GM12878 (cell line): Measurements from ENCODE around the gene NTM. TPM values are rescaled to one million over a fixed set of nuclear protein-coding genes. Genes with fewer than 3 reads are reported as not detected.

Source experiments
- ATAC-seq: fragments of 200-7000 bp; cut with Tn5 transposase; 3 replicates; pipeline ENCODE4 v1.9.1; 2020; ENCODE audit warnings: mild to moderate bottlenecking, moderate library complexity
- BruUV-seq: library from RNA; stranded (reverse); fragments of 400-500 nt; replicated peaks from 2 replicates; lab custom pipeline; 2021; lab: Mats Ljungman, UMichigan
- CTCF ChIA-PET: fragments of 300-600 bp; sonication (Branson Sonifier 250); formaldehyde crosslinking; extraction: SDS; loops from one replicate; lab custom pipeline; 2021; ENCODE audit warnings: inconsistent platforms; lab: Yijun Ruan, JAX
- POLR2A ChIA-PET: fragments of 350-600 bp; formaldehyde crosslinking; extraction: SDS; loops from one replicate; lab custom pipeline; 2021; ENCODE audit warnings: inconsistent platforms; lab: Charles Lee
- RAD21 ChIA-PET: fragments of 300-600 bp; sonication (Branson Sonifier 250); formaldehyde crosslinking; loops from one replicate; lab custom pipeline; 2023; ENCODE audit warnings: antibody characterized with exemption; ENCODE audit not compliant: unreplicated experiment; lab: Charles Lee
- SMC1A ChIA-PET: fragments of 300-600 bp; sonication (Branson Sonifier 250); formaldehyde crosslinking; loops from one replicate; lab custom pipeline; 2023; ENCODE audit not compliant: unreplicated experiment, uncharacterized antibody; lab: Charles Lee
- DNase-seq: peaks from one replicate; pipeline ENCODE4 v3.0.0-alpha.2; 2011; ENCODE audit warnings: low read depth, low spot score
- FAIRE-seq: peaks from 3 replicates; lab custom pipeline; 2011; peaks lifted over from hg19 to GRCh38; lab: Jason Lieb, UNC
- H2AFZ ChIP-seq: 2 replicates; pipeline ENCODE4 v1.6.0; 2011; ENCODE audit warnings: low read depth, low read length, control low read depth; ENCODE audit not compliant: control insufficient read depth
- H3K27ac ChIP-seq: 2 replicates; pipeline ENCODE4 v1.5.1; 2011; ENCODE audit warnings: control low read depth; ENCODE audit not compliant: control insufficient read depth, insufficient read depth
- H3K27me3 ChIP-seq, 2 experiments: replicated peaks in 1 of 2; 2 replicates each; pipeline versions ENCODE4 v1.6.0 to v1.6.1; 2011; ENCODE audit warnings: low read length in 1 of 2; ENCODE audit not compliant: control insufficient read depth in 2 of 2, insufficient read depth in 2 of 2
- H3K36me3 ChIP-seq, 2 experiments: 2 replicates each; pipeline ENCODE4 v1.5.1; 2011; ENCODE audit warnings: low read length in 1 of 2; ENCODE audit not compliant: control insufficient read depth in 2 of 2, insufficient read depth in 2 of 2
- H3K4me1 ChIP-seq: 2 replicates; pipeline ENCODE4 v1.6.1; 2011; ENCODE audit warnings: mild to moderate bottlenecking, low read length, moderate library complexity, mixed read lengths; ENCODE audit not compliant: control insufficient read depth, insufficient read depth
- H3K4me2 ChIP-seq: 2 replicates; pipeline ENCODE4 v1.6.0; 2011; ENCODE audit warnings: control low read depth; ENCODE audit not compliant: control insufficient read depth, insufficient read depth
- H3K4me3 ChIP-seq: fragments of 200-600 bp; sonication (generic); 2 replicates; pipeline ENCODE4 v1.5.1; 2016
- H3K79me2 ChIP-seq: 2 replicates; pipeline ENCODE4 v1.6.0; 2011; ENCODE audit warnings: low read length; ENCODE audit not compliant: control insufficient read depth, insufficient read depth
- H3K9ac ChIP-seq: 2 replicates; pipeline ENCODE4 v1.8.0; 2011; ENCODE audit warnings: low read length, control low read depth, mixed read lengths; ENCODE audit not compliant: control insufficient read depth, insufficient read depth
- H3K9me3 ChIP-seq: replicated peaks from 3 replicates; pipeline ENCODE4 v1.5.1; 2011; ENCODE audit warnings: mild to moderate bottlenecking, low read length; ENCODE audit not compliant: control insufficient read depth, insufficient read depth
- H4K20me1 ChIP-seq: 2 replicates; pipeline ENCODE4 v1.6.0; 2011; ENCODE audit not compliant: control insufficient read depth, insufficient read depth
- FOS ChIP-seq: IDR thresholded peaks from 3 replicates; pipeline ENCODE4 v1.6.1; 2011; ENCODE audit warnings: borderline replicate concordance; ENCODE audit not compliant: insufficient read length; ENCODE audit errors: extremely low read depth
- IRF4 ChIP-seq: IDR thresholded peaks from 2 replicates; pipeline ENCODE4 v1.6.1; 2011; ENCODE audit warnings: low read depth, low read length
- RFX5 ChIP-seq: IDR thresholded peaks from 2 replicates; pipeline ENCODE4 v1.6.1; 2011; ENCODE audit warnings: low read depth, low read length, improper control_type of control experiment
- SRF ChIP-seq, 2 experiments: IDR thresholded peaks; 2 replicates each; pipeline ENCODE4 v1.6.1; 2011; ENCODE audit warnings: low read depth in 2 of 2, low read length in 2 of 2, mild to moderate bottlenecking in 1 of 2, moderate library complexity in 1 of 2
- WGBS: methylation state at CpG from one replicate; pipeline ENCODE4 v1.1.6; 2016; ENCODE audit warnings: low lambda C conversion rate; ENCODE audit not compliant: insufficient replicate concordance, insufficient coverage; ENCODE audit errors: missing lambda C conversion rate; 5-methylcytosine and 5-hydroxymethylcytosine counted together
- in situ Hi-C: fragments of 300-500 bp; cut with MboI; formaldehyde crosslinking; loops from 9 replicates; pipeline ENCODE4 v1.14.3; 2018; ENCODE audit warnings: mixed read lengths
- intact Hi-C: fragments of 100-400 bp; cut with micrococcal nuclease; formaldehyde crosslinking; loops from one replicate; pipeline ENCODE4 v1.14.2; 2022; ENCODE audit not compliant: unreplicated experiment
- polyA plus RNA-seq, 11 experiments: library from polyadenylated mRNA; depleted of rRNA in 4 of 11; unstranded in 6 of 11; stranded (reverse) in 5 of 11; fragments of >200 nt; fragmentation: Nextera tagmentation in 4 of 11; fragmentation: Illumina TruSeq in 1 of 11; extraction: Ambion mirVana in 4 of 11; extraction: Trizol in 1 of 11; gene quantifications; 1 replicate in 1 of 11; 2 replicates in 10 of 11; pipeline versions ENCODE4 v1.2.1 to v1.2.3, GENCODE V29; 2011 to 2016; ENCODE audit warnings: inconsistent platforms in 2 of 11, missing spikeins in 2 of 11, low read depth in 1 of 11
- total RNA-seq, 4 experiments: library from RNA; depleted of rRNA in 3 of 4; stranded (reverse); fragments of >200 nt in 3 of 4; fragmentation: Illumina TruSeq in 1 of 4; extraction: Trizol in 1 of 4; gene quantifications; 2 replicates each; pipeline versions ENCODE4 v1.2.1 to v1.2.3, GENCODE V29; 2013 to 2021
- TF ChIP-seq, protein P1 (sequence below): fragments of 150-350 bp; IDR thresholded peaks from 2 replicates; pipeline ENCODE4 v1.6.1; 2014; ENCODE audit warnings: mild to moderate bottlenecking, low read depth, low read length

NTM gene
- total and polyA plus RNA-seq, 10 of the 15 experiments (the other 5 are each of a cell fraction or from before 2014, with no cell fraction given) = not detected

DNA sequence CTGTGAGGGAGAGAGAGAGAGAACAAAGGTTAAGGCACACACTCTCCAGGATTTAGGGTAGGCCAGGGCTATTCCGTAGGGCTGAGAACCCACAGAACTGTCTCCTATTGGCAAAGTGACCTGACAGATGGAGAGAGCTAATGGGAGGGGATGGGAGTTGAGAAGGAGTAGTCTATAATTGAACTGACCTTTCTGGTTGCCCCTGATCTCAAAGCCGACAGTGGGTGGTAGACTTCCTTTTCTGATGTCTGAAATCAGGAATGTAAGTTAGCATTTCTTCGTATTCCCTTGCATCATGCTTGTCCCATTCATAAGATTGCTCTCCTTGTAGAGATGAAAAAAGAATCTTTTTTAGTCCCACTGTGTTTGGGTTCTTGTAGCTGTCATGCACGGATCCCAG lies 210.1 kb downstream of the NTM start:
- ATAC-seq = no peak
- no TSS peak for BruUV-seq
- SMC1A ChIA-PET = interaction anchor here (2.6 kb wide), 1 partner anchor 94 kb away, joined by 8 read pairs; no protein-coding TSS in a partner anchor
- H4K20me1 ChIP-seq = no peaks in the 10 kb centered on the region
- no peaks in the 10 kb centered on the region for H3K9me3 ChIP-seq
- CTCF ChIA-PET = interaction anchor here (1.2 to 4.5 kb wide), 4 partner anchors 9 to 95 kb away, joined by 3 to 46 read pairs (median 5); no protein-coding TSS in a partner anchor
- TF ChIP-seq FOS (no peak), RFX5 (no peak), SRF (IDR thresholded peaks at IDR 0.05; ENCODE audit: low read depth in 2 of 2, low read length in 2 of 2) (no peak), IRF4 (no peak)
- TF ChIP-seq, protein P1, sequence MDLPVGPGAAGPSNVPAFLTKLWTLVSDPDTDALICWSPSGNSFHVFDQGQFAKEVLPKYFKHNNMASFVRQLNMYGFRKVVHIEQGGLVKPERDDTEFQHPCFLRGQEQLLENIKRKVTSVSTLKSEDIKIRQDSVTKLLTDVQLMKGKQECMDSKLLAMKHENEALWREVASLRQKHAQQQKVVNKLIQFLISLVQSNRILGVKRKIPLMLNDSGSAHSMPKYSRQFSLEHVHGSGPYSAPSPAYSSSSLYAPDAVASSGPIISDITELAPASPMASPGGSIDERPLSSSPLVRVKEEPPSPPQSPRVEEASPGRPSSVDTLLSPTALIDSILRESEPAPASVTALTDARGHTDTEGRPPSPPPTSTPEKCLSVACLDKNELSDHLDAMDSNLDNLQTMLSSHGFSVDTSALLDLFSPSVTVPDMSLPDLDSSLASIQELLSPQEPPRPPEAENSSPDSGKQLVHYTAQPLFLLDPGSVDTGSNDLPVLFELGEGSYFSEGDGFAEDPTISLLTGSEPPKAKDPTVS = no peak
- TF ChIP-seq, all 136 proteins: peak for 0
- DNase-seq (no peak), FAIRE-seq (no peak)
- 0% methylated on average over 4 of the region's 4 CpGs for WGBS
- H3K36me3 ChIP-seq = no peaks in the 10 kb centered on the region
- no peak overlapping the region for H3K4me3 ChIP-seq
- no peaks in the 10 kb centered on the region for H3K79me2 ChIP-seq
- intact Hi-C loops (no loop called here), in situ Hi-C loops (loop anchor here (5.0 kb wide), 1 partner anchor 87 kb away; no protein-coding TSS in a partner anchor)
- H2AFZ ChIP-seq = no peak overlapping the region
- POLR2A ChIA-PET = no interaction called here
- H3K4me2 ChIP-seq = no peak overlapping the region
- RAD21 ChIA-PET = interaction anchor here (1.6 to 3.3 kb wide), 2 partner anchors 94 to 98 kb away, joined by 3 to 12 read pairs; no protein-coding TSS in a partner anchor
- no peak overlapping the region for H3K9ac ChIP-seq
- H3K27me3 ChIP-seq = peaks cover 4 to 13% of the 10 kb centered on the region in 2 experiments; a peak in 3 of 4 replicates
- no peak overlapping the region for H3K27ac ChIP-seq
- no peaks in the 10 kb centered on the region for H3K4me1 ChIP-seq
